ENCODE results near the gene GJB6. TPM values are rescaled to one million over a fixed set of nuclear protein-coding genes. Genes with fewer than 3 reads are reported as not detected.

GJB6 gene
- total RNA-seq: not detected in 2 replicates

DNA sequence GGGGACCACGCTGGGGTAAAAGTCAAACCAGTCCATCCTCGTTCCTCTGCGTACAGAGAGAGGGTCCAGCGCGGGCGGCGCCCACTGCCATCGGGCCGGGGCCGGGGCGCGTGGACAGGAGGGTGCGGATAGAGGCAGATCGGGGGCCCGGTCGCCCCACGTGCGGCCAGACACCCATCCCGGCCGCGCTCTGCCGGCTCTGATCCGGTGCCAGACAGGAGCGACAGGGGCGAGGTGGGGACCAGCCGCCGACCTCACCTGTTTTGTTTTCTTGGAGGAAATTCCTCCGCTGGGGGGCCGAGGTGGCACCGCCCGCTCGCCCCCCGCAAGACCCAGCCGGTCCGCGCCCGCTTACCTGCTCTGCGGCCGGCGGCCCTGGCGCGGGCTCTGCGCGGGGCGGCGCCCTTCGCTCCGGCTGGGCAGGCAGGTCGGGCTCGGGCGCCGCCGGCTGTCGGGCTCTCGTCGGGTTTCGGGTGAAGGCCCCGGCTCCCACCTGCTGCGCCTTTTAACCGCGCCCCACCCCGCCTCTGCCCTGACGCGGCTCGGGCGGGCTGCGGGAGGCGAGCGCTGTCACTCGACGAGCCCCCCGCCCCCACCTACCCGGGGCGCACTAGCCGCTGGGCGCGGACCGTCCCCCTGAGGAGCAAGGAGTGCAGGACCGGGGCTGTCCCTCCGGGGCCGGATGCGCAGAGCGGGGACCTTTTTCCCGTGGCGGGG lies at the start of gene GJB6:
Gene GJB6 (minus strand): TSS at position 481 of the 717 bp plus-strand sequence. CDS start 8,839 bp downstream, outside the sequence.

DNA sequence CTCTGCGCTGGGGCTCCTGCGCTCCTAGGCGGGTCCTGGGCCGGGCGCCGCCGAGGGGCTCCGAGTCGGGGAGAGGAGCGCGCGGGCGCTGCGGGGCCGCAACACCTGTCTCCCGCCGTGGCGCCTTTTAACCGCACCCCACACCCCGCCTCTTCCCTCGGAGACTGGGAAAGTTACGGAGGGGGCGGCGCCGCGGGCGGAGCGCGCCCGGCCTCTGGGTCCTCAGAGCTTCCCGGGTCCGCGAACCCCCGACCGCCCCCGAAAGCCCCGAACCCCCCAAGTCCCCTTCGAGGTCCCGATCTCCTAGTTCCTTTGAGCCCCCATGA lies 39.3 kb downstream of the GJB6 start, which contains the start of gene GJB2:
Gene GJB2 (minus strand): TSS at position 103 of the 326 bp plus-strand sequence. CDS start 3,357 bp downstream, outside the sequence.

Other genes with a start within 250 kb of the GJB6 start
- 0.05 TPM in 1 of 2 replicates, not detected in the other for gene GJA3, start 71.3 kb downstream of the GJB6 start, total RNA-seq
- not detected in 2 replicates for gene GJB2, start 39.4 kb downstream of the GJB6 start, total RNA-seq

Measured in mammary microvascular endothelial cell (primary cell).